ENCODE data around the gene USP25.

DNA sequence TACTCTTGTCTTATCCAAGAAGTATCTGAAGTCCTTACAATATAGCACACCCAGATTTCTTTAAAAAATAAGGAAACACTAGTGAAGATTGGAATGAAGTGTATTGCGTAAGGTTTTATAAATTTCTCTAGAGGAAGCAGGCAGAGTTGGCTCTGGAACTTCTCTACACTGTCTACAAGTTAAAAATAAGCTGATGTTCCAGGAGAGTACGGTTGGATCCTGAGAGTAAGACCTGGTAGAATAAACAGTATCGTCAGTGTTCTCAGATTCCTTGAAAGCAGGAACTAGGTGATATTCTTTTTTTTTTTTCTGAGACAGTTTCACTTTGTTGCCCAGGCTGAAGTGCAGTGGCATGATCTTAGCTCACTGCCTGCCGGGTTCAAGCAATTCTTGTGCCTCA lies 107.9 kb downstream of the USP25 start:
- TF ChIP-seq CTCF (IDR thresholded peaks at IDR 0.05) (no peak), ZFX (IDR thresholded peaks at IDR 0.05; ENCODE audit: borderline replicate concordance) (no peak)

Data from 22Rv1 (cell line).